PFSK-1 (cell line): ENCODE results near the gene BCCIP.

Source experiments
- FOXP2 ChIP-seq: optimal IDR thresholded peaks from 2 replicates; pipeline ENCODE3; 2011; ENCODE audit warnings: borderline replicate concordance, control low read depth, inconsistent platforms; ENCODE audit not compliant: insufficient read depth; ENCODE audit errors: extremely low read length, extremely low read depth
- POLR2AphosphoS5 ChIP-seq: IDR thresholded peaks from 2 replicates; pipeline ENCODE4 v1.6.1; 2012; ENCODE audit warnings: low read depth, mild to moderate bottlenecking, control low read depth, low read length, moderate library complexity
- REST ChIP-seq, 2 experiments: IDR thresholded peaks; 2 replicates each; pipeline versions ENCODE4 v1.6.1 to v1.8.0; 2011 to 2012; ENCODE audit warnings: low read depth in 2 of 2, low read length in 2 of 2, control low read depth in 1 of 2, inconsistent platforms in 1 of 2, mild to moderate bottlenecking in 1 of 2, moderate library complexity in 1 of 2; ENCODE audit not compliant: insufficient read depth in 1 of 2
- SIN3A ChIP-seq: IDR thresholded peaks from 2 replicates; pipeline ENCODE4 v1.6.1; 2012; ENCODE audit warnings: mild to moderate bottlenecking, low read length, moderate library complexity, borderline replicate concordance; ENCODE audit not compliant: insufficient read depth
- TAF1 ChIP-seq: IDR thresholded peaks from 2 replicates; pipeline ENCODE4 v1.6.1; 2012; ENCODE audit warnings: low read length, control low read depth, borderline replicate concordance; ENCODE audit not compliant: insufficient read depth

DNA sequence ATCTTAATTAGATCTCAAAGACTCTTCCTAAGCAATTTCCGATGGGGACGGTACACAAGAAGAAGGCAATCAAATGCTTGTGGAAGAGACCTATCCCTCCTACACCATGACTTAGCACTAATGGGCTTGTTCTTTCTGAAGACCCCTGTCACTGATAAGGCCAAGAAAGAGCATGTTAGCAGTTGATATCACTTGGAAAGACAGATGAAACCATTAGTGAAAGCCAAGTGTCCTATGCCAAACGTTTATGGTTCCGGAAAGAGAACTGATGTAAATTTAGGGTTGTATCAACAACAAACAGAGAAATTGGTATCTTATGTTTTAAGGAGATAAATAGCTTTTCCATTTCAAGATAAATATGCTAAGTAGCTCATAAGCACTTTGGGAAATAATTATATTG is 6.8 kb upstream of the BCCIP start:
- TF ChIP-seq FOXP2 (no peak), REST (IDR thresholded peaks at IDR 0.05; ENCODE audit: insufficient read depth in 1 of 2, low read depth in 2 of 2, low read length in 2 of 2) (no peak), POLR2AphosphoS5 (no peak), TAF1 (no peak), SIN3A (no peak)
